ENCODE data around the gene CC2D1B.

The CC2D1B gene

DNA sequence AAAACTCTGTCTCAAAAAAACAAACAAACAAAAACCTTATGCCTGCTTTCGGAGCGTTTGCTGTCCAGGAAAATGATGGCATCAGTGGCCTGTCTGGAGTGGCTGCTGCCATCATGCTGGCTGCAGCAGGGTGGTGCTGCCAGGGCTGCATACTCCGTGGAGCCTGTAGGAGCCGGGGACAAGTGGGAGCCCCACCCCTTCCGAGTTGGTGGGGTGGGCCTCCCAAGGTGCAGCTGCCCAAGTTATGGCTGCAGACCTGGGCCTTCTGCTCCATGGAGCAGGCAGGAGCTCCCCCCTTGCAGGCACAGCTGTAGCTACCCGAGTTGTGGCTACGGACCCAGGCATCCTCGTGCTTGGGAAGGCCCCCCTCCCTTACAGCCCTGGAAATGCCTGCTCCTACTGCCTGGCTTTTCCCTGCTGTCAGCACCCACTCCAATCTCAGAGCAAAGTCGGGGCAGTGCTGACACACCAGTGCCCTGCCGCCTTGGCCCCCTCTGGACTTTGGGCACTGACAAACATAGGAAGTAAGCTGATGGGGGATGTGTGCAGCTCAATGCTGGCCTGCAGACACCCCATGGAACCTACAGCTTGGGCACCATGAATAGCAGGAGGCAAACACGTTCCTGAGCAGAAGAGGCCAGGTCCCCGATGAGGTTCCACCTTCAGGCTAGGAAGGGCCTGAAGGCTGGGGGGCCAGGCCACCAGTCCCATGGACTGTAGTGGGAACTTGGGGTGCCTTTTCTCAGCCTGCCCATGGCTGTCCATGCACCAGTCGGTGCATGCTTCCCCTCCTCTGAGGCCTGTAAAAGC, 60.4 kb downstream of the CC2D1B start:
- no peak for DNase-seq (ENCODE audit: low spot score)
